HS-5 (cell line): Measurements from ENCODE around the gene COL28A1.

ENCODE experiments used
- DNase-seq: peaks from one replicate; pipeline ENCODE4 v3.0.0-alpha.2; 2012; ENCODE audit warnings: low read depth

COL28A1 gene

GRCh38 chr7:7535691-7536090 is at the start of gene COL28A1:
COL28A1 (minus strand) TSS chr7:7535873; CDS start chr7:7532875, 2,998 bp downstream.
- DNase-seq: no peak

GRCh38 chr7:7584653-7585052 is 49.0 kb upstream of the COL28A1 start:
- DNase-seq: no peak

DNA sequence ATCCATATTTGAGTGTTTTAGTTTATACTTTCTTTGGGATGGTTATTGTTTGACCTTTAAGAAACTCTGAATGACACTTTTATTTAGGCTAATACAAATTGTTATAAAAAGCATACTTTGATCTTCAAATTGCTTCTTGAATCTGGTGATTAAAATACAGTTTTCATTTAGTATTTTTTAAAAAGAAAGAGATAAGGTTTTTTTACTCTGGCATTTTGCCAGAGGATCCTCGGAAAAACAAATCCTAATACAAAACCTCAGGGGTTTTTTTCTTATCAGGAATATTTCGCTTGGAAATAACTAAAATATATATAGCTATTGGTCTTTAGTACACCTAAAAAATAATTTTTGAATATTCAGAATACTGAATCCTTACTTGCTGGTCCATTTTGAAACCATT is 48.1 kb upstream of the COL28A1 start:
- DNase-seq: no peak

DNA sequence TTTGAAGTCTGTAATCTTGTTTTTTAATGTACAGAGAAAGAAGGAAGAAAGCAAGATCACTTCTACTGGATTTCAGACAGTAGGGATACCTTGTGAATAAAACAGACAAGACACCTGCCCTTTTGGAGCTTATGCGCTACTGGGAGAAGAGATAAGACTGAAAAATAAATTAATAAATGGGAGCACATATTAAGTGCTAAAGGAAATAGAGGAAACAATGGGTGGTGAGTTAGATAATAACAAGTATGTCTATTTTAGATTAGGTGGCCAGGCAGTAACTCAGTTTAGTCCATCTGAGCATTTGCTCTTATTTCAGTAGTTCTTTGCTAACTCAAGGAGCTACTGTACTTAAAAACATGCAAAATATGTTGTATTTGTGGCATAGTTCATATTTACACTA is 46.9 kb upstream of the COL28A1 start:
- no peak for DNase-seq

- DNase-seq: no peak
Measured at GRCh38 chr7:7581531-7582179, 46.0 kb upstream of the COL28A1 start.

DNA sequence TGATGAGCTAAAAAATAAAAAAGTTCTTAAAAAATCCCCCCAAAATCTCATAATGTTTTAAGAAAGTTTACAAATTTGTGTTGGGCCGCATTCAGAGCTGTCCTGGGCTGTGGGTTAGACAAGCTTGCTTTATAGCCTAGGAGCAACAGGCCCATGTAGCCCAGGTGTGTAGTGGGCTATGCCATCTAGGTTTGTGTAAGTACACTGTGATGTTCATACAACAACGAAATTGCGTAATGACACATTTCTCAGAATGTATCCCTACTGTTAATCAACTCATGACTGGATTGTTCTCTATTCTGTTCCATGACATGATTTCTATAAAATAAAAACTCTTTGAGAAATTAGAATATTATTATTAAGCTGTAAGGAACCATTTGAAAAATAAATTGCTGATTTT is 44.0 kb upstream of the COL28A1 start:
- no peak for DNase-seq

DNA sequence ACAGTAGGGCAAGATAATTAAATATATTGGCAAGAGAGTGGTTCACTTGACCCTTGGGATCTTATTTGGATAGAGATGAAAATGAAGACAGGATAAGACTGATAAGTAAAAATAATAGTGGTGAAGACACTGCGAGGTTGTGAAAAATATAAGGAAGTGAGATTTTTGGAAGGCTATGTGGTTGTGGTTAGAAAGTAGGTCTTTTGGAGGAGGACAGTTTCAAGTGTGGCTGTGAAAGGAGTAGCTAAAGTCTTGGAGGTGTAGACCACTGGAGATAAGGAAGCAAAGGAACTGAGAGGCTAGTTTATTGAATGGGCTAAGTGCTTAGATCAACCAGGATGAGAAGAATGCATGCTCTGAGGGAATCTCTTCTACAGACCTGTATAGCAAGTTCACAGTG is 42.2 kb upstream of the COL28A1 start:
- DNase-seq: no peak

- DNase-seq: no peak
Measured at GRCh38 chr7:7576344-7576743, 40.7 kb upstream of the COL28A1 start.

GRCh38 chr7:7573701-7574100 is 38.0 kb upstream of the COL28A1 start:
- DNase-seq: no peak

DNA sequence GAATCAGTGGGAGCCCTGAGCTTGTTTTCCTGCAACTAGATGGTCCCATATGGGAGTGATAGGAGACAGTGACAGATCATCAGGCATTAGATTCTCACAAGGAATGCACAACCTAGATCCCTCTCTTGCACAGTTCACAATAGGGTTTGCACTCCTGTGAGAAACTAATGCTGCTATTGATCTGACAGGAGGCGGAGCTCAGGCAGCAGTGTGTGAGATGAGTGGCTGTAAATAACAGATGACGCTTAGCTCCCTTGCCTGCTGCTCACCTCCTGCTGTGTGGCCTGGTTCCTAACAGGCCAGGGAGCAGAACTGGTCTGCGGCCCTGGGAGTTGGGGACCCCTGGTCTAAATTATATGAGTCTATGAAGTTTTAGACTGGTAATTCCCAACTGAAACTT is 34.9 kb upstream of the COL28A1 start:
- DNase-seq: no peak

DNA sequence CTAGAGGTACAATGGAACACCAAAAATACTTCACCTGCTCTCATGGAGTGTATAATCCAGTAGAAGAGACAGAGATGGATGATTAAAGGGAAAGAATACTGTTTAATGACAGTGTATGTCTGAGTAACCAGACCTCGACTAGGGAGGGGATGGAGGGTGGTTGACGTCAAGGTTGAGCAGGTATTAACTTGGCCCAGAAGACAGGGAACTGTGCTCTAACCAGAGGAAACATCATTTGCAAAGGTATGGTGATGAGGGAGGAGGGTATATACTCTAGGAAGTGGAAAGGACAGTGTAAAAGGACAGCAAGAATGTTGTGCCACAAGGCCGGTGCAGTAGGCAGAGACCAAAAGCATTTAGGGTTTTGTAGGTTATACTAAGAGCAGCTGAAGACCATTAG is 33.9 kb upstream of the COL28A1 start:
- no peak for DNase-seq

GRCh38 chr7:7569081-7569527 is 33.4 kb upstream of the COL28A1 start:
- DNase-seq: no peak

GRCh38 chr7:7568553-7568952 is 32.9 kb upstream of the COL28A1 start:
- no peak for DNase-seq

GRCh38 chr7:7567898-7568531 is 32.3 kb upstream of the COL28A1 start:
- DNase-seq: no peak

DNA sequence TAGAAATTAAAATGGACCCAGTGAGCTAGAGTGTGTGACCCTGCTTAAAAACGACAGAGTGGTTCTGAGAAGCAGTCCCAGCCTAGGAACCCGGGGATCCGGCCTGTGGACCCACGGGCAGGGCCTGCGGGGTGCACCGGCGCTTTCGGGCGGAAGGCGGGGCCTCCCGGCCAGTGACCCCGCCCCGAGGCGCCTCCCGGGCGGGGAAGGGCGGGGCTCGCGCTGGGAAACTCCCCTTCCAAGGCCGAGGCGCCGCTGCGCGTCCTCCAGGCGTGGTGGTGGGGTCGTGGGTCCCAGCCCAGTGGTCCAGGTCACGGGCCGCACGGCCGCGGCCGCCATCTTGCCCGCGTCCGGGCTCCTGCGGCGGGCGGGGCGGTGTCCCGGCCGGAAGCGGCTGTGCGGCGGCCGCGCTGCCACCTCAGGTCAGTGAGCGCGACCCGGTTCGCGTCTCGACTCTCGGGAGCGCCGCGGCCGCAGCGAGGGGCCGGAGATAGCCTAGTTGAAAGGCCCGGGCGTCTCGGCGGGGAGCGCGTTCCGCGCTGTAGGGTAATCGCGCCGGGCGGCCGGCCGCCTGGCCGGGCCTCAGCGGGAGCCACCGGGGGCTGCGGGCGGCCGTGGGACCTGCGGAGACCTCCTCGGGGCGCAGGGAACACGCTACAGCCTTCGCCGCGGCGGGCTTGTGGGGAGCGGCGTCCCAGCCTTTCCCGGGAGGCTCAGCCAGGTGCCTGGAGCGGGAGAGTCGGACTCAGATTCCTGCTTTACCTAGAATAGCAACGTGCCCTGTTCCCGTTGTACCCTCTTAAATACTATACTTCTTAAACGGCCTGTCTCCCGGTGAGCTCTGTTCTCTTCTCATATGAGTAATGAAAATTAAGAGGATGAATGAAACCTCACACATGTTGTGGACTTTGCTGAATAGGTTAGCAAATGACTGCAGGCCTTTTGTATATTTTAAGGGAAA is 31.3 kb upstream of the COL28A1 start, which contains the start of gene MIOS:
TSS of gene MIOS (plus strand) at position 234 of the 961 bp plus-strand sequence. CDS start 5,592 bp downstream, outside the sequence.
- peak; percentile 58 for DNase-seq

GRCh38 chr7:7565746-7566650 is 30.3 kb upstream of the COL28A1 start:
- no peak for DNase-seq

DNA sequence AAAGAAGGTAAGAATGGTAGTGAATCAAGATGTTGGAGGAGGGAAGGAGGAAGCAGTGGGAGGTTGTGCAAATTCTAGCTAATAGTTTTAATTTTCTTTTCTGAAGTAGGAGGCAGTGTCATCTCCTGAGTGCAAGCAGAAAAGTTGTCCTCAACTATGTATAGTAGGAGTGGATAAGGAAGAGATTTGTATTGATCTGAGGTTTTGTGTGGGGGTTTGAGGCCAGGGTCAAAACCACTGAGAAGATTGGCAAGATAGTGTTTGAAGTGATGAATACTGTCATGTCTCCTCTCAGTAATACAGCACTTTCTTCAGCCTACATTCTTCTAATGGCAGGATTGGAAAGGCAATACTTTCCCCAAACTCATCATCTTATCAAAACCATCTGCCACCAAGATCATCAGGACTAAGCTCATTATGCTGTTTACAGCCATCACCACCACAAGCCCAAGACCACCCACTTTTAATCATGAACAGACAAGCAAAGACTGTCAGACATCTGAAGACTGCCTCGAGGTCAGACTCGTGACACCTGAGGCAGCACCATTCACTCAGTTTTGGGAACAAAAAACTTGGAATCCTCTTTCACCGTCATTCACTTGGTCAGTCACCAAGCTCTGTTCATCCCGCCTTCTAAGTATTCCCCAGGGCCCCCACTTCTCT is 29.5 kb upstream of the COL28A1 start:
- no peak for DNase-seq

GRCh38 chr7:7564323-7564780 is 28.7 kb upstream of the COL28A1 start:
- DNase-seq: peak; percentile 67

- DNase-seq: no peak
Measured at GRCh38 chr7:7563813-7564212, 28.1 kb upstream of the COL28A1 start.

DNA sequence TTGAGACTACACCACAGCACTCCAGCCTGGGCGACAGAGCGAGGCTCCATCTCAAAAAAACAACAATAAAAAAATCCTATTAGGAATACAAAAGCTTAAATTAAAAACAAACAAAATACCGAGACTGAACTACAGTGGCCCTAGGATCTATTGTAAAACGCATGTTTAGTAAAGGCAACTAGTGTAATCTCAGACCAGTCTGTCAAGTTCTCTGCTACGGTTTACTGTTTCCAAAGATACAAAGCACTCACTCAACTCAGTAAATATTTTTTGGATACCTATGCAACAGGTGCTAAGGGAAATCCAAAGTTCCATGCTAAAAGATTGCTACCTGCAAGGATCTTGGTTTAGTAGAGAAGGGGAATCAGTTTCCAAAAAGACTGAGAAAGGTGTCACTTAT is 27.6 kb upstream of the COL28A1 start:
- DNase-seq: no peak

GRCh38 chr7:7562736-7563135 is 27.1 kb upstream of the COL28A1 start:
- DNase-seq: no peak
